Natural killer cell (primary cell): ENCODE measurements around the gene KDM4C. TPM values are rescaled to one million over a fixed set of nuclear protein-coding genes. Genes with fewer than 3 reads are reported as not detected.

Experiments
- ATAC-seq, 3 donors: fragments of 150-1000 bp in 2 of 3; fragments of 200-7000 bp in 1 of 3; cut with Tn5 transposase; 1 replicate in 1 of 3; 2 replicates in 2 of 3; pipeline ENCODE4 v1.10.0; 2021; ENCODE audit warnings: mild to moderate bottlenecking in 2 of 3, moderate library complexity in 2 of 3
- DNase-seq, 2 donors: peaks; one replicate each; pipeline versions ENCODE4 v3.0.0 to v3.0.0-alpha.2; 2013 to 2021; ENCODE audit warnings: mixed read lengths in 1 of 2
- H3K27ac ChIP-seq: one replicate; pipeline ENCODE4 v1.5.1; 2013; ENCODE audit warnings: mild to moderate bottlenecking, low read length
- H3K27me3 ChIP-seq: one replicate; pipeline ENCODE4 v1.6.1; 2013; ENCODE audit warnings: low read length; ENCODE audit not compliant: control insufficient read depth, insufficient read depth
- H3K36me3 ChIP-seq: one replicate; pipeline ENCODE4 v1.6.1; 2013; ENCODE audit warnings: low read length; ENCODE audit not compliant: control insufficient read depth, insufficient read depth
- H3K4me1 ChIP-seq: one replicate; pipeline ENCODE4 v1.6.1; 2013; ENCODE audit warnings: low read length; ENCODE audit not compliant: control insufficient read depth, insufficient read depth
- H3K4me3 ChIP-seq: one replicate; pipeline ENCODE4 v1.5.1; 2013; ENCODE audit warnings: low read length
- H3K9me3 ChIP-seq: one replicate; pipeline ENCODE4 v1.6.1; 2013; ENCODE audit warnings: low read length; ENCODE audit not compliant: control insufficient read depth, insufficient read depth
- H3K27ac Mint-ChIP-seq, 2 donors: one replicate each; pipeline ENCODE4 v1.8.0; 2022; ENCODE audit warnings: mild to moderate bottlenecking in 2 of 2, mixed read lengths in 2 of 2, moderate library complexity in 1 of 2
- H3K27me3 Mint-ChIP-seq, 2 donors: one replicate each; pipeline ENCODE4 v1.8.0; 2022; ENCODE audit warnings: low read depth in 2 of 2, mixed read lengths in 2 of 2
- H3K36me3 Mint-ChIP-seq: one replicate; pipeline ENCODE4 v1.8.0; 2022; ENCODE audit warnings: mixed read lengths
- H3K4me1 Mint-ChIP-seq, 2 donors: one replicate each; pipeline ENCODE4 v1.8.0; 2022; ENCODE audit warnings: mixed read lengths in 2 of 2
- H3K4me3 Mint-ChIP-seq: one replicate; pipeline ENCODE4 v1.8.0; 2022; ENCODE audit warnings: mild to moderate bottlenecking, moderate library complexity, mixed read lengths
- H3K9me3 Mint-ChIP-seq, 2 donors: one replicate each; pipeline ENCODE4 v1.8.0; 2022; ENCODE audit warnings: mixed read lengths in 2 of 2
- WGBS: methylation state at CpG from one replicate; pipeline ENCODE4 v1.1.7; 2013; ENCODE audit warnings: missing lambda C conversion rate; ENCODE audit not compliant: insufficient coverage; 5-methylcytosine and 5-hydroxymethylcytosine counted together
- intact Hi-C: fragments of 100-400 bp; cut with micrococcal nuclease; formaldehyde crosslinking; loops from one replicate; pipeline ENCODE4 v1.14.2; 2022
- total RNA-seq, 4 donors: library from RNA; stranded (reverse); fragments of 120-200 nt in 1 of 4; gene quantifications; one replicate each; pipeline versions ENCODE4 v1.2.3 to v1.2.4, GENCODE V29; 2013 to 2022
- TF ChIP-seq, protein P1 (sequence below): fragments of 200-600 bp; IDR thresholded peaks from one replicate; pipeline ENCODE4 v1.8.0; 2022; ENCODE audit warnings: antibody characterized with exemption

Gene KDM4C
- total RNA-seq, 3 donors from 2014 or later (not counting 1 experiment from before 2014, with no cell fraction given), result 115 to 137 (median 116) TPM

DNA sequence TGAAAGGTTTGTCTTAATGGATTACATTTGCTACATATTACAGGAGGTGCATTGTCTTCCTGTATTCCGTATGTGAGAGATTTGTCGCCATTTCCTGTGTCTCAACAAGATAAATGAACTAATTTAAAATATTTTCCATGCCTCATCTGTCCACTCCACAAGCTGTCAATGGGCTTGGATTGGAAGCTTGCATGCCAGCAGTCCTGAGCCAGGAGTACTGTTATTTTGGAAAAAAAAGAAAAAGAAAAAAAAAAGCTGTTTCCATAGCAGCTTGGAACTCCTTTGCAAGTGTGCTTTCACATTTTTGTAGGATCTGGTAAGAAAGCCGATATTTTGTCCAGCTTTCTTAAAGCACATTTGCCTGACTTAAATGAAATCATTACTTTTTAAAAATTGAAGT, 330.8 kb downstream of the KDM4C start:
- DNase-seq (no peak), ATAC-seq (no peak)
- no peak overlapping the region for H3K27ac Mint-ChIP-seq
- 95% methylated on average over 3 of the region's 3 CpGs for WGBS
- no peaks in the 10 kb centered on the region for H3K9me3 Mint-ChIP-seq
- no peaks in the 10 kb centered on the region for H3K9me3 ChIP-seq
- TF ChIP-seq, protein P1, sequence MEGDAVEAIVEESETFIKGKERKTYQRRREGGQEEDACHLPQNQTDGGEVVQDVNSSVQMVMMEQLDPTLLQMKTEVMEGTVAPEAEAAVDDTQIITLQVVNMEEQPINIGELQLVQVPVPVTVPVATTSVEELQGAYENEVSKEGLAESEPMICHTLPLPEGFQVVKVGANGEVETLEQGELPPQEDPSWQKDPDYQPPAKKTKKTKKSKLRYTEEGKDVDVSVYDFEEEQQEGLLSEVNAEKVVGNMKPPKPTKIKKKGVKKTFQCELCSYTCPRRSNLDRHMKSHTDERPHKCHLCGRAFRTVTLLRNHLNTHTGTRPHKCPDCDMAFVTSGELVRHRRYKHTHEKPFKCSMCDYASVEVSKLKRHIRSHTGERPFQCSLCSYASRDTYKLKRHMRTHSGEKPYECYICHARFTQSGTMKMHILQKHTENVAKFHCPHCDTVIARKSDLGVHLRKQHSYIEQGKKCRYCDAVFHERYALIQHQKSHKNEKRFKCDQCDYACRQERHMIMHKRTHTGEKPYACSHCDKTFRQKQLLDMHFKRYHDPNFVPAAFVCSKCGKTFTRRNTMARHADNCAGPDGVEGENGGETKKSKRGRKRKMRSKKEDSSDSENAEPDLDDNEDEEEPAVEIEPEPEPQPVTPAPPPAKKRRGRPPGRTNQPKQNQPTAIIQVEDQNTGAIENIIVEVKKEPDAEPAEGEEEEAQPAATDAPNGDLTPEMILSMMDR, result no peak
- H3K4me1 Mint-ChIP-seq, result peaks cover 0 to 12% of the 10 kb centered on the region in 2 donors
- H3K36me3 ChIP-seq, result peaks cover 11% of the 10 kb centered on the region
- intact Hi-C loops, result no loop called here
- H3K27ac ChIP-seq, result no peak overlapping the region
- no peak overlapping the region for H3K4me3 Mint-ChIP-seq
- no peaks in the 10 kb centered on the region for H3K4me1 ChIP-seq
- no peak overlapping the region for H3K4me3 ChIP-seq
- no peaks in the 10 kb centered on the region for H3K27me3 Mint-ChIP-seq
- no peaks in the 10 kb centered on the region for H3K27me3 ChIP-seq
- no peaks in the 10 kb centered on the region for H3K36me3 Mint-ChIP-seq

DNA sequence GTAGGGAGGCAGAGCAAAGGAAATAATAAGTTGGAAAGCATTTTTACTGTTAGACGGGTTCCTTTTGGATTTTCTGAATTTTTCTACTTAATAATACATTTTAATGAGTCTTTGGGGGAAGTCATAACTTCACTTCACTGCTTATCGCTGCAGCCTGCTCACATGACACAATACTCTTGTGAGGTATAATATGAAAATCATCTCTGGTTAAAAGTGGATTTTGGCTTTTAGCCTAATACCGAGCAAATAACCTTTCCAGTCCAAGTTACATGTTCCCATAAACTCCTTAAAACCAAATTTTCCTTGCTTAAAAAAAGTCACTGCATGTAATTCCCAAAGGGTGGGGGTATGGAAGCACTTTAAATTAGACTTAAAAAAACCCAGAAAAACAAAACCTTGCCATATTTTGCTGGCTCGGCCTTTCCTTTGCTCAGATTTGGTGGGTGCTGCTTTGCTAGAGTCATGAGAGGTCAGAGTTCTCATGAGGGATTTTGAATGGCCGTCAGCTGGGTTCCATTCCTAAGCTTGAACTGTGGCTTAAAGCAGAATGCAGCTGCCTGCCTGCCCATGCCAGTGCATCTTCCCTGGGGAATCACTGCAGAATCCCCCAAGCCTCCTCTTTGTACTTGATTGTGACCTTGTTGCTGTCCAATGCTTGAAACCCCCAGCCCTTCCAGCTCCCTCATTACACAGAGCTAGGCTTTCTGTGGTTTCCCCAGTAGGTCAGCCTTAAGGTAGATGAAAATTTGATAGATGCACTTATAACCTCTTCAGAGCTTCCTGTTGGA, 331.8 kb downstream of the KDM4C start:
- no peak overlapping the region for H3K4me3 ChIP-seq
- Mint-ChIP-seq H3K27ac (peak overlapping the region in 1 of 2 donors; percentile 12), H3K27me3 (no peaks in the 10 kb centered on the region), H3K36me3 (no peaks in the 10 kb centered on the region), H3K4me3 (no peak overlapping the region), H3K9me3 (no peaks in the 10 kb centered on the region), H3K4me1 (peaks cover 0 to 14% of the 10 kb centered on the region in 2 donors)
- ATAC-seq, result no peak
- H3K36me3 ChIP-seq, result peaks cover 11% of the 10 kb centered on the region
- intact Hi-C loops, result no loop called here
- TF ChIP-seq, protein P1, result no peak
- H3K27me3 ChIP-seq, result no peaks in the 10 kb centered on the region
- no peaks in the 10 kb centered on the region for H3K9me3 ChIP-seq
- WGBS, result 96% methylated on average over 2 of the region's 5 CpGs
- no peaks in the 10 kb centered on the region for H3K4me1 ChIP-seq
- DNase-seq, result no peak
- H3K27ac ChIP-seq, result no peak overlapping the region

DNA sequence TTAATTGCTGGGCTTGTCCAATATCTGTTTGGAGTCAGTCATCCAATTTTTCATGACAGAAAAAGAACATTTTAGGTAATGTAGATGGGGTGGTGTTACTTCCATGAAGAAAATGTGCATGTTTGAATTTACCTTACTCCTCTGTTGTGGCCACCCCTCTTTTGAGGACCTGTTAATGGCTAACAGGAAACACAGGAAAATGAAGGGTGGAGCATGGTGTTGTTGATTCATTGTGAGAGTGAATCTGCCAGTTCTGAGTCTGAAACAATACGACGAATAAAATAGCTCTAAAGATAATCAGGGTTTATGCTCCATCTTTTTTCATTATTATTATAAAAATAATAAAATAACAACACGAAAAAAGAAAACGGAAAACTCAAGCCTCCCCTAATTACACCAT, 335.3 kb downstream of the KDM4C start:
- no peak overlapping the region for H3K27ac ChIP-seq
- no peak overlapping the region for H3K4me3 ChIP-seq
- H3K27me3 ChIP-seq, result no peaks in the 10 kb centered on the region
- Mint-ChIP-seq H3K4me3 (no peak overlapping the region), H3K4me1 (peaks cover 2 to 26% of the 10 kb centered on the region in 2 donors), H3K9me3 (no peaks in the 10 kb centered on the region), H3K36me3 (no peaks in the 10 kb centered on the region), H3K27me3 (no peaks in the 10 kb centered on the region), H3K27ac (no peak overlapping the region)
- no peak for DNase-seq
- intact Hi-C loops, result no loop called here
- 100% methylated on average over 1 of the region's 4 CpGs for WGBS
- peaks cover 6% of the 10 kb centered on the region for H3K36me3 ChIP-seq
- no peaks in the 10 kb centered on the region for H3K4me1 ChIP-seq
- TF ChIP-seq, protein P1, result no peak
- no peak for ATAC-seq
- H3K9me3 ChIP-seq, result no peaks in the 10 kb centered on the region

DNA sequence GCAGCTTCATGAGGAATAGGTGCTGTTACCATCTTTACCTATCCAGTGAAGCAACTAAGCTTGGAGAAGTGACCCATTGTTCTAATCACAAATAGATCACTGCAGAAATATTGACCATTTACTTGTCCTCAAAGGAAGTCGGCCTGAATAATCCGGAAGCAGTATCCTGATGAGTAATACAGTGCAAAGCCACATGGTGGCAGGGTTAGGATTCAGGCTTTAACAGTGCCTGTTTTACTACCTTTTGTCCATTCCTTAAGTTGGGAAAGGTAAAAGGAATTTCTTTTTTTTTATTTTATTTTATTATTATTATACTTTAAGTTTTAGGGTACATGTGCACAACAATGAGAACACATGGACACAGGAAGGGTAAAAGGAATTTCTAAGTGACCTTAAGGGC, 336.3 kb downstream of the KDM4C start:
- no peaks in the 10 kb centered on the region for H3K9me3 ChIP-seq
- Mint-ChIP-seq H3K4me1 (peaks cover 12 to 26% of the 10 kb centered on the region in 2 donors), H3K27me3 (no peaks in the 10 kb centered on the region), H3K4me3 (no peak overlapping the region), H3K36me3 (peaks cover 10% of the 10 kb centered on the region), H3K27ac (no peak overlapping the region), H3K9me3 (no peaks in the 10 kb centered on the region)
- 87% methylated on average over 2 of the region's 2 CpGs for WGBS
- no peak for ATAC-seq
- no peaks in the 10 kb centered on the region for H3K27me3 ChIP-seq
- no peak for DNase-seq
- intact Hi-C loops, result no loop called here
- H3K4me1 ChIP-seq, result no peaks in the 10 kb centered on the region
- no peak overlapping the region for H3K4me3 ChIP-seq
- H3K36me3 ChIP-seq, result peaks cover 6% of the 10 kb centered on the region
- TF ChIP-seq, protein P1, result no peak
- no peak overlapping the region for H3K27ac ChIP-seq
